Neural cell (in vitro differentiated cells): ENCODE results near the gene CDK15. TPM values are rescaled to one million over a fixed set of nuclear protein-coding genes. Genes with fewer than 3 reads are reported as not detected.

Experiments used
- H2AFZ ChIP-seq: fragments of 200-600, 300-800 bp; sonication (generic), shearing (Covaris generic); 2 replicates; pipeline ENCODE4 v1.6.0; 2014; ENCODE audit warnings: low read depth, mild to moderate bottlenecking, antibody characterized with exemption, low read length, moderate library complexity
- H3F3A ChIP-seq: fragments of 200-600 bp; shearing (Covaris generic); 2 replicates; pipeline ENCODE4 v1.6.1; 2016; ENCODE audit warnings: mild to moderate bottlenecking, moderate library complexity, mixed read lengths, antibody characterized with exemption, low read length; ENCODE audit not compliant: insufficient read depth, poor library complexity, severe bottlenecking
- H3K27ac ChIP-seq: fragments of 200-600, 300-800 bp; sonication (generic), shearing (Covaris generic); 2 replicates; pipeline ENCODE4 v1.5.1; 2014; ENCODE audit warnings: mild to moderate bottlenecking, low read length, moderate library complexity
- H3K27me3 ChIP-seq: fragments of 300-800, 200-600 bp; sonication (generic), shearing (Covaris generic); 2 replicates; pipeline ENCODE4 v1.6.0; 2014; ENCODE audit warnings: mild to moderate bottlenecking, low read depth, low read length, moderate library complexity; ENCODE audit not compliant: insufficient read depth
- H3K36me3 ChIP-seq: fragments of 300-800, 200-600 bp; sonication (generic), shearing (Covaris generic); 2 replicates; pipeline ENCODE4 v1.5.1; 2014; ENCODE audit warnings: mild to moderate bottlenecking, antibody characterized with exemption, low read length, moderate library complexity; ENCODE audit not compliant: insufficient read depth
- H3K4me2 ChIP-seq: fragments of 300-800, 200-600 bp; sonication (generic), shearing (Covaris generic); 2 replicates; pipeline ENCODE4 v1.6.0; 2014; ENCODE audit warnings: mild to moderate bottlenecking, low read length
- H3K4me3 ChIP-seq: fragments of 300-800, 200-600 bp; sonication (generic), shearing (Covaris generic); 2 replicates; pipeline ENCODE4 v1.5.1; 2014; ENCODE audit warnings: mild to moderate bottlenecking, low read length, moderate library complexity
- H3K79me2 ChIP-seq: fragments of 200-600 bp; shearing (Covaris generic); replicated peaks from 2 replicates; pipeline ENCODE4 v1.6.0; 2014; ENCODE audit warnings: mild to moderate bottlenecking, low read length, moderate library complexity; ENCODE audit not compliant: insufficient read depth
- H3K9ac ChIP-seq: fragments of 300-800, 200-600 bp; sonication (generic), shearing (Covaris generic); 2 replicates; pipeline ENCODE4 v1.6.1; 2016; ENCODE audit warnings: mild to moderate bottlenecking, low read length, mixed read lengths
- H3K9me2 ChIP-seq: fragments of 200-600 bp; shearing (Covaris generic); 2 replicates; pipeline ENCODE4 v1.6.1; 2016; ENCODE audit warnings: mild to moderate bottlenecking, low read length, mixed read lengths; ENCODE audit not compliant: insufficient read depth
- H3K9me3 ChIP-seq: fragments of 200-600, 300-800 bp; sonication (generic), shearing (Covaris generic); 2 replicates; pipeline ENCODE4 v1.6.1; 2016; ENCODE audit warnings: mild to moderate bottlenecking, mixed run types, low read length, moderate library complexity, mixed read lengths
- H4K20me1 ChIP-seq: fragments of 200-600 bp; shearing (Covaris generic); 2 replicates; pipeline ENCODE4 v1.6.1; 2016; ENCODE audit warnings: mild to moderate bottlenecking, mixed run types; ENCODE audit not compliant: insufficient read depth
- EP300 ChIP-seq: fragments of 450-650 bp; conservative IDR thresholded peaks from 2 replicates; pipeline ENCODE4 v1.6.1; 2014; ENCODE audit warnings: antibody characterized with exemption, mild to moderate bottlenecking, moderate library complexity; ENCODE audit not compliant: poor library complexity, severe bottlenecking
- EZH2 ChIP-seq: fragments of 200-600, 300-800 bp; shearing (Covaris generic), sonication (generic); IDR thresholded peaks from 2 replicates; pipeline ENCODE4 v1.6.1; 2014; ENCODE audit warnings: antibody characterized with exemption, low read length, borderline replicate concordance, mild to moderate bottlenecking; ENCODE audit not compliant: insufficient read depth, poor library complexity, severe bottlenecking
- MXI1 ChIP-seq: fragments of 450-650 bp; conservative IDR thresholded peaks from 2 replicates; pipeline ENCODE4 v1.6.1; 2014; ENCODE audit warnings: antibody characterized with exemption, mild to moderate bottlenecking; ENCODE audit not compliant: poor library complexity, severe bottlenecking
- POLR2AphosphoS5 ChIP-seq: IDR thresholded peaks from 2 replicates; pipeline ENCODE4 v1.6.1; 2012
- RAD21 ChIP-seq: fragments of 450-650 bp; conservative IDR thresholded peaks from 2 replicates; pipeline ENCODE4 v1.6.1; 2014; ENCODE audit warnings: antibody characterized with exemption, mild to moderate bottlenecking, moderate library complexity
- SMC3 ChIP-seq: fragments of 450-650 bp; conservative IDR thresholded peaks from 2 replicates; pipeline ENCODE4 v1.6.1; 2014; ENCODE audit warnings: antibody characterized with exemption, mild to moderate bottlenecking, moderate library complexity; ENCODE audit not compliant: poor library complexity
- TAF1 ChIP-seq: IDR thresholded peaks from 2 replicates; pipeline ENCODE4 v1.6.1; 2012; ENCODE audit warnings: low read depth
- polyA plus RNA-seq: library from polyadenylated mRNA; depleted of rRNA; stranded (reverse); fragments of >200 nt; gene quantifications from 2 replicates; pipeline ENCODE4 v1.2.3, GENCODE V29; 2014
- TF ChIP-seq, protein P1 (sequence below): IDR thresholded peaks from 2 replicates; pipeline ENCODE4 v1.6.1; 2012; ENCODE audit warnings: borderline replicate concordance
- TF ChIP-seq, protein P2 (sequence below): fragments of 450-650 bp; IDR thresholded peaks from 2 replicates; pipeline ENCODE4 v1.5.1; 2014; ENCODE audit warnings: antibody characterized with exemption, mild to moderate bottlenecking, moderate library complexity; ENCODE audit not compliant: poor library complexity, severe bottlenecking

CDK15 gene
- polyA plus RNA-seq, 1 donor from 2014 or later: 0.09 TPM

DNA sequence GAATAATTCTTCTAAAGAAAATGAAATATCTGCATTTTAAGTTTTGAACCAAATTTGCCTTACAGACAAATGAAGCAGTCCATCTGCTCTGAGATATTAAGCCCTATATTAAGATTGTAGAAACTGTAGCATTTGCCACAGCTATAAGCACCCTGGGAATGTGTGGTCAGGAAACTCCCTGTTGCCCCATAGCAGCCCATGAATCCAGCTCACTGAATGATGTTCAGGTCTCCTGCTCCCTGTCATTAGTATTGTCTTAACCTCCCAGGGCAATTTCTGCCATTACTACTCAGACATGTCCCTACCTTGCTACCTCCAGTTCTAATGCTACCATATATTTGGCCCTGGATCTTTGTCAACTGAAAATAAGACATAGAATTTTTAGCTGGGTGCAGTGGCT, 41.1 kb downstream of the CDK15 start:
- Histone ChIP-seq H4K20me1 (no peaks in the 10 kb centered on the region), H3K9me2 (no peaks in the 10 kb centered on the region), H3K27ac (no peak overlapping the region), H3K79me2 (no peaks in the 10 kb centered on the region), H3K9ac (no peak overlapping the region), H3K4me3 (no peak overlapping the region), H3K27me3 (no peaks in the 10 kb centered on the region), H3K4me2 (no peak overlapping the region), H3F3A (no peaks in the 10 kb centered on the region), H3K36me3 (no peaks in the 10 kb centered on the region), H2AFZ (no peak overlapping the region), H3K9me3 (no peaks in the 10 kb centered on the region)
- TF ChIP-seq, protein P1, sequence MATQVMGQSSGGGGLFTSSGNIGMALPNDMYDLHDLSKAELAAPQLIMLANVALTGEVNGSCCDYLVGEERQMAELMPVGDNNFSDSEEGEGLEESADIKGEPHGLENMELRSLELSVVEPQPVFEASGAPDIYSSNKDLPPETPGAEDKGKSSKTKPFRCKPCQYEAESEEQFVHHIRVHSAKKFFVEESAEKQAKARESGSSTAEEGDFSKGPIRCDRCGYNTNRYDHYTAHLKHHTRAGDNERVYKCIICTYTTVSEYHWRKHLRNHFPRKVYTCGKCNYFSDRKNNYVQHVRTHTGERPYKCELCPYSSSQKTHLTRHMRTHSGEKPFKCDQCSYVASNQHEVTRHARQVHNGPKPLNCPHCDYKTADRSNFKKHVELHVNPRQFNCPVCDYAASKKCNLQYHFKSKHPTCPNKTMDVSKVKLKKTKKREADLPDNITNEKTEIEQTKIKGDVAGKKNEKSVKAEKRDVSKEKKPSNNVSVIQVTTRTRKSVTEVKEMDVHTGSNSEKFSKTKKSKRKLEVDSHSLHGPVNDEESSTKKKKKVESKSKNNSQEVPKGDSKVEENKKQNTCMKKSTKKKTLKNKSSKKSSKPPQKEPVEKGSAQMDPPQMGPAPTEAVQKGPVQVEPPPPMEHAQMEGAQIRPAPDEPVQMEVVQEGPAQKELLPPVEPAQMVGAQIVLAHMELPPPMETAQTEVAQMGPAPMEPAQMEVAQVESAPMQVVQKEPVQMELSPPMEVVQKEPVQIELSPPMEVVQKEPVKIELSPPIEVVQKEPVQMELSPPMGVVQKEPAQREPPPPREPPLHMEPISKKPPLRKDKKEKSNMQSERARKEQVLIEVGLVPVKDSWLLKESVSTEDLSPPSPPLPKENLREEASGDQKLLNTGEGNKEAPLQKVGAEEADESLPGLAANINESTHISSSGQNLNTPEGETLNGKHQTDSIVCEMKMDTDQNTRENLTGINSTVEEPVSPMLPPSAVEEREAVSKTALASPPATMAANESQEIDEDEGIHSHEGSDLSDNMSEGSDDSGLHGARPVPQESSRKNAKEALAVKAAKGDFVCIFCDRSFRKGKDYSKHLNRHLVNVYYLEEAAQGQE: no peak
- TF ChIP-seq SMC3: no peak
- TF ChIP-seq MXI1: no peak
- TF ChIP-seq EP300: no peak
- no peak for TF ChIP-seq EZH2
- TF ChIP-seq, protein P2, sequence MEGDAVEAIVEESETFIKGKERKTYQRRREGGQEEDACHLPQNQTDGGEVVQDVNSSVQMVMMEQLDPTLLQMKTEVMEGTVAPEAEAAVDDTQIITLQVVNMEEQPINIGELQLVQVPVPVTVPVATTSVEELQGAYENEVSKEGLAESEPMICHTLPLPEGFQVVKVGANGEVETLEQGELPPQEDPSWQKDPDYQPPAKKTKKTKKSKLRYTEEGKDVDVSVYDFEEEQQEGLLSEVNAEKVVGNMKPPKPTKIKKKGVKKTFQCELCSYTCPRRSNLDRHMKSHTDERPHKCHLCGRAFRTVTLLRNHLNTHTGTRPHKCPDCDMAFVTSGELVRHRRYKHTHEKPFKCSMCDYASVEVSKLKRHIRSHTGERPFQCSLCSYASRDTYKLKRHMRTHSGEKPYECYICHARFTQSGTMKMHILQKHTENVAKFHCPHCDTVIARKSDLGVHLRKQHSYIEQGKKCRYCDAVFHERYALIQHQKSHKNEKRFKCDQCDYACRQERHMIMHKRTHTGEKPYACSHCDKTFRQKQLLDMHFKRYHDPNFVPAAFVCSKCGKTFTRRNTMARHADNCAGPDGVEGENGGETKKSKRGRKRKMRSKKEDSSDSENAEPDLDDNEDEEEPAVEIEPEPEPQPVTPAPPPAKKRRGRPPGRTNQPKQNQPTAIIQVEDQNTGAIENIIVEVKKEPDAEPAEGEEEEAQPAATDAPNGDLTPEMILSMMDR: no peak
- TF ChIP-seq TAF1: no peak
- no peak for TF ChIP-seq RAD21
- TF ChIP-seq POLR2AphosphoS5: no peak

DNA sequence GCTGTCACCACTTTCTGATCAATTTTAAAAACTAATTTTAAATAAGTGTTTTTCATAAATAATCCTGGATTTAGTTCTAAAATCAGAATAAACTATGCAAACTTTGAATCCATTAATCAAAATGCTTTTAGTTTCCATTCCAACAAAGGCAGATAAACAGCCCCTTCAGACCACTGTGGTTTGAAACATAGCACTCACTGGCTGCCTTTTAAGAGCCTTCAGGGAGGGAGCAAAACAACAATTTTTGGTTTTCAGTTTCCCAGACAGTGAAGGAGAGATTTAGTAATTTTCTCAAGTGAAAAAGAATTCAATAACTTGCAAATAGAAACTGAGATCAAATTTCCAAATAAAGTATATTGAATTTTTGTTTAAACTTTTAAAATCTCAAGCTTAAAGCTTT, 46.1 kb downstream of the CDK15 start:
- H2AFZ ChIP-seq: no peak overlapping the region

More for the DNA sequence above, 46.1 kb downstream of the CDK15 start:
- H3K9me3 ChIP-seq: no peaks in the 10 kb centered on the region
- no peaks in the 10 kb centered on the region for H3F3A ChIP-seq
- no peaks in the 10 kb centered on the region for H4K20me1 ChIP-seq
- H3K36me3 ChIP-seq: no peaks in the 10 kb centered on the region
- H3K79me2 ChIP-seq: no peaks in the 10 kb centered on the region
- no peak overlapping the region for H3K4me3 ChIP-seq
- no peak overlapping the region for H3K4me2 ChIP-seq
- no peaks in the 10 kb centered on the region for H3K27me3 ChIP-seq
- no peak overlapping the region for H3K9ac ChIP-seq
- TF ChIP-seq, protein P2: no peak
- TF ChIP-seq TAF1 (no peak), POLR2AphosphoS5 (no peak), SMC3 (no peak), EP300 (no peak), RAD21 (no peak), MXI1 (no peak), EZH2 (no peak)
- TF ChIP-seq, protein P1: no peak
- no peaks in the 10 kb centered on the region for H3K9me2 ChIP-seq
- H3K27ac ChIP-seq: no peak overlapping the region
